GM21786 (cell line): ENCODE results near the gene PDLIM3.
A peak's percentile ranks its signal among the peaks of the same experiment; 100 is the strongest.

Experiments
- ATAC-seq: cut with Tn5 transposase; IDR thresholded peaks from one replicate; pipeline ENCODE4 v1.9.1; 2021; ENCODE audit not compliant: unreplicated experiment

Gene PDLIM3

GRCh38 chr4:185472103-185472542 is 63.2 kb downstream of the PDLIM3 start:
- peak; percentile 2 for ATAC-seq

DNA sequence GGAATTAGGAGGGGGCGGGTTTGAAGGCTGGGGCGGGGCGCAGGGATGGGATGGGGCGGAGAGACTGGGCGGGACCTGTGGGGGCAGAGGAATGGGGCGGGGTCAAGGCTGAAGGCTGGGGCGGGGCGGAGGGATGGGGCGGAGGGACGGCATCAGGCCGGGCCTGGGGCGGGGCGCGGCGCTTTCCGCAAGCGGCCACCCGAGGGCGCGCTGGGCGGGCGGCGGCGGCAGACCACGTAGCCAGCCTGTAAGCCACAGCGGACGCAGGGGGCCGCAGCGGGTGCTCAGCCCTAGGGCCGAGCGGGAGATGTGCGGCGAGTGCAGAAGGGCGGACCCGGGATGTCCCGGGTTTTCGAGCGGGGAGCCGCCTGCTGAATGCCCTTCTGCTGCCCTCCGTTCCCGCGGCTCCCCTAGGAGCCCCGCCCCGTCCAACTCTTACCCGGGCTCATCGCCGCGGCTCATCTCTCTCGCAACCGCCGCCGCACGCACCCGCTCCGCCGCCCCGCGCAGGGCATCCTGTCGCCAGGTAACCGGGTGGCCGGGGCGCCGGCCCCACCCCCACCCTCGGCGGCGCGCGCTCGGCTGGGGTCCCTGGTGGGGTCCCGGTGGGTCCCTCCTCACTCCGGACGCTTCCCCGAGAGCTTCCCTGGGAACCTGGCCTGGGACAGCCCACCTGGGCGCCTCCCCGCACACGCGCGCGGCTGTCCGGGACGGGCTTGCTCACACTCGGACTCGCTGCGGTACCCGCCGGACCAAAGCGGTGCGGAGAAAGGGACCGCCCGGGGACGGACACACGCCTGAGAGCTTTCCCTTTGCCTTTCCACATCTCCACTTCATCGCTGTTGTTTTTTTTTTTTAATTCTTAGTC is 63.8 kb downstream of the PDLIM3 start, which contains the start of gene CCDC110:
CCDC110 (minus strand) TSS at position 499 of the 868 bp plus-strand sequence; CDS start at position 449, 50 bp downstream.
- ATAC-seq: peak; percentile 90

DNA sequence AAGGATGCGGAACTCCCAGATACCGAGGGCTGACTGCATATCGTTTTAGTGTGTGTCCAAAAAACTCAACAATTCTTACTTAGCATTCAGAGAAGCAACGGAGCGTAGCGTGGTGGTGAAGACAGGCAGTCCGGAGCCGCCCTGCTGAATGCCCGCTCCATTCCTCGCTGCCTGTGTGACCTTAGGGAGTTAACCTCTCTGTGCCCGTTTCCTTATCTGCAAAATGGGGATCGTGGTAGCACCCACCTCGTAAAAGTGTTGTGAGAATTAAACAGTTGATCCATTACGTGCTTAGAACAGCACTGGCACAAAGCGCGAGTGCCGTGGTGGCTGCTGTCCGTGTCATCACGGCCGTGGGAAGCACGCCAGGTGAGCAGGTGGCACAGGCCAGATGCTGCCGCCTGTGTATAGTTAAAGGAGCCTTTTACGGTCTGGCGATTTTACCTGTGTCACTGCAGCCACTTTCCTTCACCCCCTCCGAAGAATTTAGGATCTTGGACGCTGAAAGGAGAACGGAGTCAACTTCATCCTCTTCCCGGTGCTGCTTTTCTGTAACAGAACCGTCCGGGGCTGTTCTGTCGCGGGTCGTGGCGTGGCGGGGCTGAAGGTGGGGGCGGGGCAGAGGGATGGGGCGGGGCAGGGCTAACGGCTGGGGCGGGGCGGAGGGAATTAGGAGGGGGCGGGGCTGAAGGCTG is 64.7 kb downstream of the PDLIM3 start:
- no peak for ATAC-seq

DNA sequence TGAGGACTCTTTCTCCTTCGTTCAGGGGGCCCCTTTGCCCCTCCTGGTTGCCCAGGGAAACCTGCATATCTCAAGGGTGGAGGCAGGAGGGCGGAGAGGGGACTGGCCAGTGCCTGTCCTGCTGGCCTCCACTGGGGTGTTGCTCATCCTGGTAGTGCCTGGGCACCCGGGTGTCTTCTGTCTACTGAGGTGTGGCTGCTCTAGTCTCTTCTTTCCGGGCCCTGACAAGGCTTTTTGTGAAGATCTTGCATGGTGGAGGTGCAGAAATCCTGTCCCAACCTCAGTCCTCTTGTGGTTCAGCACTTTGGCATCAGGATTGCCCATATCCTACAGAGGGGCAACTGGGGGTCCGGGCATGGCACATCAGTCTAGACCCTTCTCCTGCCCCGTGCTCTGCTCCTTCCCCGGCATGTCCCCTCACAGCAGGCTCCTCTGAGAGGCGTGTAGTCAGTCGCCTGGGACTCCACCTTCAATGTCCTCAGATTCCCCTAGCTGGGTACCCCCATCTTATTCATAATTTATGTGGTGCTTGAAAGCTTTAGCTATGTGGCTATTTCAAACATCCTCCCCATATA is 65.6 kb downstream of the PDLIM3 start:
- no peak for ATAC-seq

GRCh38 chr4:185468999-185469398 is 66.3 kb downstream of the PDLIM3 start:
- ATAC-seq: no peak

- no peak for ATAC-seq
Measured at GRCh38 chr4:185467991-185468390, 67.3 kb downstream of the PDLIM3 start.

DNA sequence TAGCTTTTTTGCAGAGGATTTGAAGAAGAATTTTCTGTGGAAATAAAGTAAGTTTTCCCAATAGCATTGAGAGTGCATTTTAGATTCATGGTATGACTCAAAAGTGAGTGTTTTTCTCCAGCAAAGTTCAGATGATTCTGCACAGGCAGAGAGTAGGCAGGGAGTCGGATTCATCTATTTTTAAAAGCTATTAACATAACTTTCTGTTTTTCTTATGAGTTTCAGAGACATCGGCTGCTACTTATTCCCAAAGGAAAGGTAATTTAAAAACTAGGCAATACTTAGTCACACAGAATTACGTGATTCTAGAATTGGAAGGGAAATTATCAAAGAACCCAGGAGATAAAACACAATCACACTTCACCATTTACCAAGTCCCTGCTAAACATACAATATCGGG is 68.2 kb downstream of the PDLIM3 start:
- ATAC-seq: no peak

DNA sequence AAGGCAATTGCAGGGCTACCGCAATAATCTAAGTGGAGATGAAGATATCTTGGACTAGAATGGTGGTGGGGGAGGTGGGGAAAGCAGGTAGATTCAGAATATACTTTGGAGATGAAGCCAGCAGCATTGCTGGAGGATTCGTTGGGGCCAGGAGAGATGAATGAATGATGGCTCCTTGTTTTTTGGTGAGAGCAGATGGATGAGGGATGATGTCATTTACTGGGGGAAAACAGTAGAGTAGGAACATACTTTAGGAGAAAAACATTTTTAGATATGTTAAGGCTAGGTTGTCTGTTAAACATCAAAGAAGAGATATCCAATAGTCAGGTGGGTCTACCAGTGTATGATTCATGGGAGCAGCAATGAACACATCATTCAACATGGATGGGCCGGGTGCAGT is 69.6 kb downstream of the PDLIM3 start:
- no peak for ATAC-seq

- no peak for ATAC-seq
Measured at GRCh38 chr4:185464887-185465286, 70.4 kb downstream of the PDLIM3 start.

DNA sequence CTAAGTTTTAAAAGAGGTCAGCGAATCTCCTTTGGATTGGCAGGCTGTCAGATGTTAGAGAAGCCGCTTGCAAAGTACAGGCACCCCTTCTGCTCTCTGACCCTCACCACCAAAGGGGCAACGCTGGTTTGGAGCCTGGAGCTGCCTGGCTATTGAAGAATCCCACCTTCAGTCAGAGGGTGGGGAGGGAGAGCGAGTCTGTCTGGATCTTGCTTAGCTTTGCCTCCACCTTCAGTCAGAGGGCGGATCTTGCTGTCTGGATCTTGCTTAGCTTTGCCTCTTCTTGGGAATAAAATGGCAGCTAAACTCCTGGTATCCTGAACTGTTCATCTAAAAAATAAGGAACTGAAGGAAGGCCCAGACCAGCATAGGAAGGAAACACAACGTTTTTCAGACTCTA is 71.1 kb downstream of the PDLIM3 start:
- ATAC-seq: no peak

- no peak for ATAC-seq
Measured at GRCh38 chr4:185463541-185463940, 71.8 kb downstream of the PDLIM3 start.

DNA sequence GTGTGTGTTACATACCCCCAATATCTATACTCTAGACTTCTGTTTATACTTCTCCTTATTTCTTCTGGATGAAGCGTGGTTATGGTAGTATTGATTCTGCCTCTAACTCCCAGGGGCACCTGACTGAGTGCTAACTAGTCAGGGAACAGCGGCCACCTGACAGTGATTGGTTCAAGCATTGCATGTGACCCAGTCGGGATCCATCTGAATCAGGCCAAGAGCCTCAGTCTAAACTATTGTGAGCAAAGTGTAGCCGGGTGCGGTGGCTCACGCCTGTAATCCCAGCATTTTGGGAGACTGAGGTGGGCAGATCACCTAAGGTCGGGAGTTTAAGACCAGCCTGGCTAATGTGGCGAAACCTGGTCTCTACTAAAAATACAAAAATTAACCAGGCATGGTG is 73.7 kb downstream of the PDLIM3 start:
- no peak for ATAC-seq

DNA sequence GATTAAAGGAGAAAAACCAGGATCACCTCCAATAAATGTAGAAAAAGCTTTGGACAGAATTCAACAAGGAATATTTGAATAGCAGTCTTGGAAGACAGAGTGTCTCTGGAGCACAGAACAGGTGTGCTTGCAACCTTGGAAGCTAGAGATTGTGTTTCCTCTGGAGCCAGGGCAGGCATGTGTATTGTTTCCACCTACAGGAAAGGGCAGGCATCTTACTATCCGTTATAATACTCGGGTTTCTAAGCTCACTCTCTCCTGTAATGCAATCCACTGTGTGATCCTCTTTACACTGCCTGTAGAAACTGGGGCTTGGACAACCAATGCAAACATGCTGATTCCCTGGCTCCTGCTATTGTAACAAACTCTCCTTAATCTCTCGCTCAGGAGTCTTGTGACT is 78.2 kb downstream of the PDLIM3 start:
- ATAC-seq: no peak

DNA sequence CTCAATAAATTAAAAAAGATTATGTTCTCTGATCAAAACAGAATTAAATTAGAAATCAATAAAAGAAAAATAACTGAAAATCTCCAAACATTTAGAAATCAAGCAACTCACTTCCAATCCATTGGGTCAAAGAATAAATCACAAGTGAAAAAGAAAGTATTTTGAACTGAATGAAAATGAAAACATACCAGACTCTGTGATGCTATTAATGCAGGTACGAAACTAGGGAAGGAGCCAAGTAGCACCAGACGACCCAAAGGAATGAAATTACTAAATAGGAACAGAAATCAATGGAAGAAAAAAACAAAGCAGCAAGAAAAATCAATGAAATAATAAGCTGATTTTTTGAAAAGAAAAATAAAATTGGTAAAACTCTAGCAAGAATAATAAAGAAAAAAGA is 79.2 kb downstream of the PDLIM3 start:
- no peak for ATAC-seq
